ENCODE results near the gene STEAP3.

Gene STEAP3

GRCh38 chr2:119205001-119205706 is 18.5 kb upstream of the STEAP3 start:
- no peak for DNase-seq (ENCODE audit: low read depth)
- no peak overlapping the region for H3K4me3 ChIP-seq (ENCODE audit: low read length)
- TF ChIP-seq CTCF (IDR thresholded peaks at IDR 0.05; ENCODE audit: insufficient read depth, low read depth, low read length, missing control alignments) = no peak

DNA sequence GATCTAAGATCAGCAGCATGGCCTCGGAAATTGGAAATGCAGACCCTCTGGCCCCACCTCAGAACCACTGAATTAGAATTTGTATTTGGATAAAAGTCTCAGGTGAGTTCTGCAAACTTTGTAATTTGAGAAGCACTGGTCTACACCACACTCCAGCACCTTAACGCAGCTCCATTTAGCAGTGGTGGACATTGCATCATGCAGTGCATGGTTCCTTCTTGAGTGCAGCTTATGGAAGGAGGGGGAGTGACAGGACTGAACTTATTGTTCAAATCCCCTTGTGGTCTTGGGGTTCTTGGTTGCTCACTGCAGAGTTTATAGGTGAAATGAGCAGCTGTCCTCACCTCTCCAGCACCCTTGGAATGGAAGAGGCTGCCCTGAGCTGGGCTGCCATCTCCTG is 17.4 kb upstream of the STEAP3 start:
- no peak overlapping the region for H3K4me3 ChIP-seq (ENCODE audit: low read length)
- DNase-seq (ENCODE audit: low read depth) = no peak
- TF ChIP-seq CTCF (IDR thresholded peaks at IDR 0.05; ENCODE audit: insufficient read depth, low read depth, low read length, missing control alignments) = no peak

DNA sequence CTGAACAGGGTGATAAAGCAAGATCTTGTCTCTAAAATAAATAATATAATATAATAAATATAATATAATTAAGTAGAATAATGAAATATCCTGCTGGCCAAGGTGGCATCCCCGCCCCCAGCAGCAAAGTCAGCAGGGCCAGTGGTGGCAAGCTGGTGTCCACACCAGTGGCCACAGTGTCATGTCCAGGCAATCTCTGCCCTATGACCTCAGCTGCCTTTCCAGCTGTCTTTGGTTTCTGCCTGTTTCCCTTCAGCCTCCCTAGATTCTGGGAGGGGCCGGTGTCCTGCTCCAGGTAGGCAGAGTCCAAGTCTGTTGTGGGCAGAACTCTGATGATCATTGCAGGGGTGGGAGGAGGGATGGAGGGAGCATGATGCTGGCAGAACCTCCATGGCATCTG is 16.2 kb upstream of the STEAP3 start:
- no peak for TF ChIP-seq CTCF (IDR thresholded peaks at IDR 0.05; ENCODE audit: insufficient read depth, low read depth, low read length, missing control alignments)

DNA sequence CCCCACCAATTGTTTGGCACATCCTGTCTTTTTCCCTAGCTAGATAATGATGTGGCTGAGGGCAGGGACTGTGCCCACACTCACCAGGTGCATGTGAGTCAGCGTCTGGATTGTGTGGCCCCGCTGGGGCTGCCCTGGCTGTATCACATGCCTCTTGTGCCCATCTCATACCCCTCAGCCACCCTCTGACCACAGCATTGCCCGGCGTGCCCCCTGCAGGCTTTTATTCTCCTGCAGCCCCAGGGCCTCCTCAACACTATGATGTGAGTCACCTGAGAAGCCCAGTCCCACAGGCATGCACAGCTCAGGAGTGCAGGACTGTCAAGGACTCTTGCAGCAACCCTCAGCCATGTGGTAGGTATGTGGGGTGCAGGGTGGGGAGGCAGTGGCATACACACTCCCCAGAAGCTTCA is 14.8 kb upstream of the STEAP3 start:
- DNase-seq (ENCODE audit: low read depth) = peak; percentile 79

More for the DNA sequence above, 16.2 kb upstream of the STEAP3 start:
- H3K4me3 ChIP-seq (ENCODE audit: low read length) = no peak overlapping the region
- DNase-seq (ENCODE audit: low read depth) = no peak

GRCh38 chr2:119212139-119212800 is 11.4 kb upstream of the STEAP3 start:
- TF ChIP-seq CTCF (IDR thresholded peaks at IDR 0.05; ENCODE audit: insufficient read depth, low read depth, low read length, missing control alignments) = no peak
- DNase-seq (ENCODE audit: low read depth) = no peak
- no peak overlapping the region for H3K4me3 ChIP-seq (ENCODE audit: low read length)

More for the DNA sequence above, 14.8 kb upstream of the STEAP3 start:
- H3K4me3 ChIP-seq (ENCODE audit: low read length) = no peak overlapping the region
- TF ChIP-seq CTCF (IDR thresholded peaks at IDR 0.05; ENCODE audit: insufficient read depth, low read depth, low read length, missing control alignments) = peak; percentile 10

- TF ChIP-seq CTCF (IDR thresholded peaks at IDR 0.05; ENCODE audit: insufficient read depth, low read depth, low read length, missing control alignments) = no peak
- no peak for DNase-seq (ENCODE audit: low read depth)
Measured at GRCh38 chr2:119214453-119215037, 9.1 kb upstream of the STEAP3 start.

More at GRCh38 chr2:119214453-119215037, 9.1 kb upstream of the STEAP3 start:
- H3K4me3 ChIP-seq (ENCODE audit: low read length) = no peak overlapping the region

Measured in epithelial cell of esophagus (primary cell).